ENCODE measurements around the gene TIRAP.

The TIRAP gene

DNA sequence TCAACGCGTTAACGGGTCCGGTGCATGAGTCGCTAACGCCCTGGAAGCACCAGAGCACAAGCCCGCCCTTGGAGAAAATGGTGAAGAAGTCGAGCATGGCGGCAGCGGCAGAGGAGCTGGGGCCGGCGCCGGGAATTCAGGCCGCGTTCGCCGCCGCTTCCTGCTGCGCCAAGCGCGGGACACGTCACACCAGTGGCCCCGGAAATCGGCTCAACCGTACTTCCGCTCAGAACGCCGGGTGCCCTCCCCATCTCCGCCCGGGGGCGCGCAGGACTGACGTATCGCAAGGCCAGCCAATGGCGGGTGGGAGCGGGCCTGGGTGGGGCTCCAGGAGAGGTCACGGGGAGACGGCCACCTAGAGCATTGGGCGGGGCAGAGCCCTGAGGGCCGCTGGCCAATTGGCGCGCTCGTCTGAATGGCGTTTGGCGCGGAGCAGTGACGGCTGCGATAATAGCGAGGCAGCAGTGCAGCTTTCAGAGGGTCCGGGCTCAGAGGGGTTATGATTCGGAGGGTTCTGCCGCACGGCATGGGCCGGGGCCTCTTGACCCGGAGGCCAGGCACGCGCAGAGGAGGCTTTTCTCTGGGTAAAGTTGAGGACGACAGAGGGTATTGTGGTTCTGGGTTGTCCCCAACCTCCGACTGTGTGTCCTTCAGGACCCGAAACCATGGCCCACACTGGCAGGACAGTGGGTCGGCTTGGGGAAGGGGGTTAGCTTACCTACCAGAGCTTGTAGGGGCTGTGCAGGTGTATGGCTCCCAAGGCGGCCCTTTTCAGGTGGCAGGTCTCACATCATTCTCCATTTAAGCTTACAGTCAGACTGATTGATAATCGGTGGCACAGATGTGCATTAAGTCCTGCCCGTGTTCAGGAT is 13.9 kb upstream of the TIRAP start, which contains the start of the genes FOXRED1 and SRPRA:
TSS of gene FOXRED1 (plus strand) at position 447 of the 872 bp plus-strand sequence. CDS start at position 500, 53 bp downstream.
TSS of gene SRPRA (minus strand) at position 188 of the 872 bp plus-strand sequence. CDS start at position 97, 91 bp downstream.
- H3K4me3 ChIP-seq (replicated peaks in 1 of 2; ENCODE audit: low read depth in 2 of 2, low read length in 2 of 2), result peak within 1 kb of the TSS; percentile 84 to 98
- peak; percentile 99 to 100 for DNase-seq (ENCODE audit: low read depth in 2 of 2)
- TF ChIP-seq, protein P1, sequence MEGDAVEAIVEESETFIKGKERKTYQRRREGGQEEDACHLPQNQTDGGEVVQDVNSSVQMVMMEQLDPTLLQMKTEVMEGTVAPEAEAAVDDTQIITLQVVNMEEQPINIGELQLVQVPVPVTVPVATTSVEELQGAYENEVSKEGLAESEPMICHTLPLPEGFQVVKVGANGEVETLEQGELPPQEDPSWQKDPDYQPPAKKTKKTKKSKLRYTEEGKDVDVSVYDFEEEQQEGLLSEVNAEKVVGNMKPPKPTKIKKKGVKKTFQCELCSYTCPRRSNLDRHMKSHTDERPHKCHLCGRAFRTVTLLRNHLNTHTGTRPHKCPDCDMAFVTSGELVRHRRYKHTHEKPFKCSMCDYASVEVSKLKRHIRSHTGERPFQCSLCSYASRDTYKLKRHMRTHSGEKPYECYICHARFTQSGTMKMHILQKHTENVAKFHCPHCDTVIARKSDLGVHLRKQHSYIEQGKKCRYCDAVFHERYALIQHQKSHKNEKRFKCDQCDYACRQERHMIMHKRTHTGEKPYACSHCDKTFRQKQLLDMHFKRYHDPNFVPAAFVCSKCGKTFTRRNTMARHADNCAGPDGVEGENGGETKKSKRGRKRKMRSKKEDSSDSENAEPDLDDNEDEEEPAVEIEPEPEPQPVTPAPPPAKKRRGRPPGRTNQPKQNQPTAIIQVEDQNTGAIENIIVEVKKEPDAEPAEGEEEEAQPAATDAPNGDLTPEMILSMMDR (IDR thresholded peaks at IDR 0.05; ENCODE audit: low read depth, low read length), result no peak

DNA sequence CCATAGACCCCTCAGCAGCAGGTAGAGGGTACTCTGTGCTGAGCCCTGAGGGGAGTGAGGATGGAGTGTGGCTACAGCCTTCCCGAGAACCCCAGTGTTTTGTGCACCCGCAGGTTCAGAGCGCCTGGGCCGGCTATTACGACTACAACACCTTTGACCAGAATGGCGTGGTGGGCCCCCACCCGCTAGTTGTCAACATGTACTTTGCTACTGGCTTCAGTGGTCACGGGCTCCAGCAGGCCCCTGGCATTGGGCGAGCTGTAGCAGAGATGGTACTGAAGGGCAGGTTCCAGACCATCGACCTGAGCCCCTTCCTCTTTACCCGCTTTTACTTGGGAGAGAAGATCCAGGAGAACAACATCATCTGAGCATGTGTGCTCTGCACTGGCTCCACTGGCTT is 5.6 kb upstream of the TIRAP start:
- TF ChIP-seq, protein P1 (IDR thresholded peaks at IDR 0.05; ENCODE audit: low read depth, low read length), result no peak
- no peak overlapping the region for H3K4me3 ChIP-seq (replicated peaks in 1 of 2; ENCODE audit: low read depth in 2 of 2, low read length in 2 of 2)
- no peak for DNase-seq (ENCODE audit: low read depth in 2 of 2)

DNA sequence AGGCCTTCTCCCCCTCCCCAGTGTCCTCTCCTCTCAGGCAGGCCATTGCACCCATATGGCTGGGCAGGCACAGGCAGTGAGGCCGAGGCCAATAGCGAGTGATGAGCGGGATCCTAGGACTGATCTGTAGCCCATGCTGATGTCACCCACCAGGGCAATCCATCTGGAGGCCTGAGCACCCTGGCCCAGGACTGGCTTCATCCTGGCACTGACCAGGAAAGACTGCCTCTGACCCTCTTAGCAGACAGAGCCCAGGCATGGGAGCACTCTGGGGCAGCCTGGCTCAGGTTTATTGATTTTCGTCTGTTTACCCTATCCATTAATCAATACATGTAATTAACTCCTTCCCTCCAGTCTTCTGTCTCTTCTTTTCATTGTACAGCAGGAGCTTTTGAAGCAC is 5.1 kb upstream of the TIRAP start:
- H3K4me3 ChIP-seq (replicated peaks in 1 of 2; ENCODE audit: low read depth in 2 of 2, low read length in 2 of 2), result no peak overlapping the region
- DNase-seq (ENCODE audit: low read depth in 2 of 2), result no peak
- TF ChIP-seq, protein P1 (IDR thresholded peaks at IDR 0.05; ENCODE audit: low read depth, low read length), result no peak

DNA sequence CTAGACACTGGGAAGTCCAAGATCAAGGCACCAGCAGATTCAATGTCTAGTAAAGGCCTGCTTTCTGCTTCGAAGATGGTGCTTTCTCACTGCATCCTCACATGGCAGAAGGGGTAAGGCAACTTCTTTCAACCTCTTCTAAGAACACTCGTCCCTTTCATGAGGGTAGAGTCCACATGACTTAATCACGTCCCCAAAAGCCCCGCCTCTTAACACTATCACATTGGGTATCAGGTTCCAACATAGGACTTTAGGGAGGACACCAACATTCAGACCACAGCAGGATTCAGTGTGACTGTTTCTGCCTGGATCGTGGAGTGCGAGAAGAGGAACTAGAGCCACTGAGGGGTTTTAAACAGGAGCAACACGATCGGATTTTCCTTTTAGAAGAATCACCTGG is 3.7 kb upstream of the TIRAP start:
- no peak overlapping the region for H3K4me3 ChIP-seq (replicated peaks in 1 of 2; ENCODE audit: low read depth in 2 of 2, low read length in 2 of 2)
- TF ChIP-seq, protein P1 (IDR thresholded peaks at IDR 0.05; ENCODE audit: low read depth, low read length), result no peak
- no peak for DNase-seq (ENCODE audit: low read depth in 2 of 2)

DNA sequence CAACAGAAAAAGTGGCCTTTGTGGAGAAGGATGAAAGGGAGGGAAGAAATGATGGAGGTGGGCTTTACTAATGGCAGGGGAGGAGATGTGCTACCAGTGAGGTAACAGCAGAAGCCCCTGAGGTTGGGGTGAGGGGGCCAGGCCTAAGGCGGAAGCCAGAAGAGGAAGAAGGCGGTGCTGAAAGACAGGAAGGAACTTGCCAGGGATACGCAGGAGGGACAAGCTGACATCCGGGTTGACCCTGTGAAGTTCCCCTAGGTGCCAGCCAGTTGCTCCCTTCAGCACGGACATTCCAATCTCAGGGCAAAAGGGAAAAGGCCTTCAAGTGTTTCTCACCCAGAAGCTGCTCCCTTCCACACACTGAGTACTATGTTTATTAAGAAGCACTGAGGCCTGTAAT is 2.3 kb upstream of the TIRAP start:
- H3K4me3 ChIP-seq (replicated peaks in 1 of 2; ENCODE audit: low read depth in 2 of 2, low read length in 2 of 2), result no peak overlapping the region
- TF ChIP-seq, protein P1 (IDR thresholded peaks at IDR 0.05; ENCODE audit: low read depth, low read length), result no peak
- no peak for DNase-seq (ENCODE audit: low read depth in 2 of 2)

DNA sequence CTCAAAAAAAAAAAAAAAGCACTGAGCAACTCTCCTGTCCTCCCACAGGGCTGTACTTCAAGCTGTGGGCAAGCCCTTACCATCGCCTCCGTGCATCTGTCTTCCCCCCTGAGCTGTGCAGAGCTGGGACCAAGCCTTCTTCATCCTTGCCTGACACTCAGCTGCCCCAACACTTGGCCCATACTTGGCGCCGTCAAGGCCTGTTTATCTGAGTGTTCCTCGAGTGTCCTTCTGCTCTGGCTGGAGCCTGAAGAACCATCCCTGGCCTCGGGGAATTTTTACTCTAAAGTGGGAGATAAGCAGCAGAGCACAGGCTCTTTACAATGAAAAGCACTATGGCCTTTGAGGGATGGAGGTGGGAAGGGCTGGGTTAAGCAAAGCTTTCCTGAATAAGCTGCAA is 1.6 kb upstream of the TIRAP start:
- H3K4me3 ChIP-seq (replicated peaks in 1 of 2; ENCODE audit: low read depth in 2 of 2, low read length in 2 of 2), result no peak overlapping the region

More for the DNA sequence above, 1.6 kb upstream of the TIRAP start:
- DNase-seq (ENCODE audit: low read depth in 2 of 2), result no peak
- TF ChIP-seq, protein P1 (IDR thresholded peaks at IDR 0.05; ENCODE audit: low read depth, low read length), result no peak
